Measurements from ENCODE around the gene LZTS2.

GRCh38 chr10:100972115-100972903, 27.3 kb upstream of the LZTS2 start:
- TF ChIP-seq JUN (IDR thresholded peaks at IDR 0.05) (no peak), CTCF (IDR thresholded peaks at IDR 0.05) (no peak)

Measured in A549 (cell line).